HK-2 (cell line): ENCODE measurements around the gene UPB1.

ENCODE experiments used
- DNase-seq: peaks from one replicate; pipeline ENCODE4 v3.0.0-alpha.2; 2018; ENCODE audit not compliant: unreplicated experiment

The UPB1 gene

DNA sequence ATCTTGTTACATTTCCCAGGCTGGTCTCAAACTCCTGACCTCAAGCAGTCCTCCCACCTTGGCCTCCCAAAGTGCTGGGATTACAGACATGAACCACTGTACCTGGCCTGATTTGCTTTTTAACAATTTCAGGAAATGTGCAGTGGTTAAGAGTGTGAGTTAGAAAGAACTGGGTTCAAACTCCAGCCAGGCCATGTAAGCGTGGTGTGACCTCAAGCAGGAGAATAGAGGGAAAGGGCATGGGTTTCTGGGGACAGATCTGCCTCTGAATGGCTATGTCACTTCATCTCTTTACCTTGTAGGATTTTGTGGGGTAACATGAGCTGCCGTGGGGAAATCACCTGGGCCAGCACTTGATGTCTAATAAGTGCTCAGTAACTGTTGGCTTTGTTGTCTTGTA, 69.9 kb downstream of the UPB1 start:
- no peak for DNase-seq

- no peak for DNase-seq
These were observed 71.9 kb downstream of the UPB1 start for GRCh38 chr22:24566899-24567511.

DNA sequence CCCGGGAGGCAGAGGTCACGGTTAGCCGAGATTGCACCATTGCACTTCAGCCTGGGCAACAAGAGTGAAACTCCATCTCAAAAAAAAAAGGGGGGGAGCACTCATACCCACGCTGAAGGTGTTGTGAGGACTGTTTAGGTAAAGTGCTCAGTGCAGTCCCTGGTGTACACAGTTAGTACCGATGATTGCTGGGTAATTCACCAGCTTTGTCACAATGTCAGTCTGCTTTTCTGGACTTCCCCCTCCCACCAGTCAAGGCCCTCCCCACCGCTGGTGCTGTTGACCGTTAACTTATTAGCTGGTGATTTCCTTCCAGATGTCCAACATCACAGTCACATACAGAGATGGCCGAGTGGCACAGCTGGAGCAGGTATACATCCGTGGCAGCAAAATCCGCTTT, 72.5 kb downstream of the UPB1 start:
- DNase-seq: no peak

GRCh38 chr22:24571266-24571665, 76.1 kb downstream of the UPB1 start:
- DNase-seq: no peak

GRCh38 chr22:24576778-24577177, 81.6 kb downstream of the UPB1 start:
- no peak for DNase-seq
